WTC11 (cell line): ENCODE results near the gene REG4.

Experiments used
- CREB1 ChIP-seq: sonication (generic); formaldehyde crosslinking; IDR thresholded peaks from 2 replicates; pipeline ENCODE4 v1.8.0; 2023; ENCODE audit warnings: mild to moderate bottlenecking, missing genetic modification reagents
- CTCF ChIP-seq: fragments of 200-600 bp; IDR thresholded peaks from 2 replicates; pipeline ENCODE4 v1.8.0; 2022; ENCODE audit warnings: antibody characterized with exemption
- SMAD3 ChIP-seq: sonication (generic); formaldehyde crosslinking; IDR thresholded peaks from 2 replicates; pipeline ENCODE4 v1.8.0; 2022; ENCODE audit warnings: missing genetic modification reagents, mild to moderate bottlenecking, borderline replicate concordance

GRCh38 chr1:119768778-119769177 lies 42.5 kb downstream of the REG4 start, which contains the start of gene HMGCS2:
- TF ChIP-seq CTCF (no peak), CREB1 (CRISPR knock-in tag) (no peak), SMAD3 (CRISPR knock-in tag) (no peak)
